ENCODE measurements around the gene OLFM3.

GRCh38 chr1:101943237-101943636 is 53.5 kb downstream of the OLFM3 start:
- TF ChIP-seq CTCF (IDR thresholded peaks at IDR 0.05), result no peak
- TF ChIP-seq POLR2A (IDR thresholded peaks at IDR 0.05), result no peak
